Thymus (tissue), 11 donors: Measurements from ENCODE around the gene BAG5. TPM values are rescaled to one million over a fixed set of nuclear protein-coding genes. Genes with fewer than 3 reads are reported as not detected.
A peak's percentile ranks its signal among the peaks of the same experiment; 100 is the strongest.

Experiments
- DNase-seq, 9 donors: peaks; one replicate each; pipeline ENCODE4 v3.0.0-alpha.2; 2013; ENCODE audit warnings: low spot score in 9 of 9, low read depth in 6 of 9, missing footprints in 1 of 9
- H3K27ac ChIP-seq, 2 donors: one replicate each; pipeline ENCODE4 v1.5.1; 2013; ENCODE audit warnings: control low read depth in 1 of 2, low read depth in 1 of 2, low read length in 1 of 2, mild to moderate bottlenecking in 1 of 2, moderate library complexity in 1 of 2
- H3K27me3 ChIP-seq, 2 donors: one replicate each; pipeline ENCODE4 v1.5.1; 2013; ENCODE audit warnings: low read length in 1 of 2; ENCODE audit not compliant: control insufficient read depth in 2 of 2, insufficient read depth in 1 of 2
- H3K36me3 ChIP-seq, 2 donors: one replicate each; pipeline ENCODE4 v1.5.1; 2013; ENCODE audit warnings: low read length in 1 of 2, mild to moderate bottlenecking in 1 of 2, moderate library complexity in 1 of 2; ENCODE audit not compliant: control insufficient read depth in 2 of 2, insufficient read depth in 2 of 2
- H3K4me1 ChIP-seq, 2 donors: one replicate each; pipeline ENCODE4 v1.5.1; 2013; ENCODE audit warnings: low read length in 2 of 2; ENCODE audit not compliant: control insufficient read depth in 2 of 2, insufficient read depth in 2 of 2
- H3K4me3 ChIP-seq, 2 donors: one replicate each; pipeline ENCODE4 v1.5.1; 2013; ENCODE audit warnings: low read length in 2 of 2, control low read depth in 1 of 2, mild to moderate bottlenecking in 1 of 2
- H3K9me3 ChIP-seq, 2 donors: one replicate each; pipeline ENCODE4 v1.5.1; 2013; ENCODE audit warnings: low read length in 1 of 2, mild to moderate bottlenecking in 1 of 2; ENCODE audit not compliant: control insufficient read depth in 2 of 2, insufficient read depth in 1 of 2
- WGBS: extraction: QIAGEN DNeasy Blood & Tissue Kit; methylation state at CpG from one replicate; pipeline ENCODE4 v1.1.7; 2013; 5-methylcytosine and 5-hydroxymethylcytosine counted together
- polyA plus RNA-seq: library from polyadenylated mRNA; stranded (reverse); fragments of 200-250 nt; gene quantifications from one replicate; pipeline ENCODE4 v1.2.3, GENCODE V29; 2013
- total RNA-seq: library from RNA; stranded (reverse); fragments of 120-200 nt; gene quantifications from one replicate; pipeline ENCODE4 v1.2.4, GENCODE V29; 2013
- donor health status: healthy.

The BAG5 gene
- total and polyA plus RNA-seq, 2 donors, result 12.5 to 17.0 TPM

DNA sequence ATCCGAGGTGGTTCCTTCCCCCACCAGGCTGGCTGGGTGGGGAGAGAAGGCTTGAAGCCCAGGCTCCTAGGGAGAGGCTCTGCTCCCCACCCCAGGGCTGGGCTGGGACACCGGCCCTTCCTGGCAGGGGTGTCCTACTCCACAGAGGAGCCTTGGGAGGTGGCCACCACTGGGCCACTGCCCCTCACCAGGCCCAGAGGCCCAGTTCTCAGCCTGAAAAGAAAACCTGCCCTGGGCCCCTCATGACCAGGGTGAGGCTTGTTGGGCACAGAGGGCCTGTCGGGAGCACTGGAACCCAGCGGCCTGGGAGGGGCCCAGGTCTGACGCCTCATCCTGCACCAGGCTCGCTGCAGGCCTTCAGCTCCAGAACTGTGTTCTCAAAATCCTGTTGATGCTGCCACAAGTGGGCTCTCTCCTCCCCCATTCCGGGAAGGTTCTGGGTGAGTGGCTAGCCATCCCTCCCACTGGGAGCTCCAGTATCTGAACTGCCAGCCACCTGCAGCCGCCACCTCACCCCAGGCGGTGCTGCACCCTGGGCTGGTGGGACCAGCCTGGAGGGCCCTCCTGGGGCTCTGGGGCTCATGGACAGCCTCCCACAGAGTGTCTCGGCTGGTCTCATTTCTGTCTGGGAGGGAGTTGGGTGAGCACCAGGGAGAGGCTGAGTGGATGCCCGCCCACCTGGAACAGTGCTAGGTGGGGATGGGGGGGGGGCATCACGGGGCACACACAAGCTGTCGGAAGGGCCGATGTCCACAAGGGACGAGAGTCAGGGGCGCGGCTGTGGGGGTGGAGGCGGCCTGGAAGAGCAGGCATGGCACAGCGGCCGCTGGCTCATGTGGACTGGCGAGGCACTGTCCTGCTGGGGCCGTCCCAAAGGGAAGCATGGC, 11.8 kb downstream of the BAG5 start:
- Histone ChIP-seq H3K27me3 (peaks cover 0 to 2% of the 10 kb centered on the region in 2 donors), H3K9me3 (no peaks in the 10 kb centered on the region), H3K4me1 (peaks cover 0 to 2% of the 10 kb centered on the region in 2 donors), H3K27ac (no peak overlapping the region), H3K4me3 (no peak overlapping the region), H3K36me3 (peaks cover 0 to under 1% of the 10 kb centered on the region in 2 donors)
- WGBS, result 95% methylated on average over 22 of the region's 22 CpGs
- no peak for DNase-seq

DNA sequence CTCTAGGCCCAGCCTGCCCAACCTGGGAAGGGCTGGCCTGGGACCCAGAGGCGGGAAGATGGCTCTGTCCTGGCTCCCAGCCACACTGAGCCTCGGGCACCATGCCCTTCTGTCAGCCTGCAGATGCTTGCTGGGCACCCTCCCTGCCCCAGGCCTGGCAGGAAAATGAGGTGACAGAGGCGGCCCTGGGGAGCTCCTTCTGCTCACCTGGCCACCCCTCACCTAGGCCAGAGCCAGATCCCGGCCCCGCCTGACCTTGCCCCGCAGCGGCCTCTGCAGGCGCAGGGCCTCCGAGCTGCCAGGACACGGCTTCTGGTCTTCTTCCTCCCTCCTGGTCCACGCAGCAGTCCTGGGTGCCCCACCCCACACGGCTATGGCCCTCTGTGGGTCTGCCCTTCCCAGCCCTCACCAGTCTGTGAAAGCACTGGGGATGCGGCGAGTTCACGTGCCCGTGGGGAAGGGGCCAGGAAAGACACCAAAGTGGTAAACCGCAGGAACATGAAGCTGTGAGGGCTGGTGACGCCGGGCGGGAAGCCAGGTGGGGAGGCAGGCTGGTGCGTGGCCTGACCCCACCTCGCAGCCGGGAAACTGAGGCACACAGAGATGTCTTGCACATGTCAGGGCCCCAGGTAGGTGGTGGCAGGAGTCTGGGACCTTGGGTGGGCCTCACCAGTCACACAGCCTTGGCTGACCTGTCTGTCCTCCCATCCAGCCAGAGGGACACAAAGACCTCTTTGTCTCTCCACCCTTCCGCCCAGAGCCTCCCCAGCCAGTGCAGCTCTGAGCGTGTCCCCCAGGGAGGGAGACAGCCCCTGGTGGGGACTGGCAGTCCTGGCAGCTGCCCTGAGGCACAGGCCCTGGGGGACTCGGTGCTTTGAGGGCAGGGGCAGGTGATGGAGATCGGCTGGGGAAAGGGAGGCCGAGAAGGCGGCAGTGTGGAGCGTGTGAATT, 12.8 kb downstream of the BAG5 start:
- Histone ChIP-seq H3K4me1 (peaks cover 0 to 2% of the 10 kb centered on the region in 2 donors), H3K4me3 (no peak overlapping the region), H3K27me3 (peaks cover 0 to 2% of the 10 kb centered on the region in 2 donors), H3K36me3 (no peaks in the 10 kb centered on the region), H3K27ac (no peak overlapping the region), H3K9me3 (no peaks in the 10 kb centered on the region)
- 97% methylated on average over 30 of the region's 30 CpGs for WGBS
- no peak for DNase-seq

DNA sequence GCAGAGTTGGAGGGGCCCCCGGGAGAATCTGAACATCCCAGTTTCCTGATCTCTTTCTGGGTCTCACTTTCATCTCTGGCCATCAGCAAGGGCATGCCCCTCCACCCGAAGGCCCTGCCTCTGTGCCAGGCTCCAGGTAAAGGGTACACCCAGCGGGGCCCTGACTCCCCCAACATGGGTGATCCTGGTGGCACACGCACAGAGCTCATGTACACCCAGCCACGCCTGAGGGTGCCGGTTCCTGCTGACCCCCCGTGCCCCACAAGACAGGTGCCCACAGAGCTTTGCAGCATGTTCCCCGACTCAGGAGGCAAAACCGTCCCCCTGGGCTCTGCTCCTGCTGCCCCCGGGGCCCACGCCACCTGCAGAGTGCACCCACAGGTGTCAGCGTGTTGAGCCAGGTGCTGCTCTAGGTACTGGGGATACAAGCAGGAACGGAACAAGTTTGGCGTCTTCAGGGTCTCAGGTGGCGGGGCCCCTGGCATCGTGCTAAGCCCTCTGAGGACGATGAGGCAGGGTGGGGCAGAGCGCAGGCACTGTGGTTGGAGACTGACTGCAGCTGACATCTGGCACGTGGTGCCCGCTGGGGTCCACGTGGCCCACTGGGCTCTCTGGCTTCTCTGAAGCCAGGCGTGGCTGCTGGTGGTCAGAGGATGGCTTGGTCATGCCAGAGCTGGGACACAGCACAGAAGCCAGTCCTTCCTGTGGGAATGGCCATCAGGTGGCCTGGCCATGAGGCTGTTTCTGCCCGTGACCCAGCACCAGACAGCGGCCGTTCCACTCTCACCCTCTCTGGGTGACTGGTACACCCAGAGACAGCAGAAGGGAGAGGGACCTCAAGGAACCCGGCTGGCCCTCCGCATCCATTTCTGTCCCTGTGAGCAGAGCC, 13.8 kb downstream of the BAG5 start:
- no peaks in the 10 kb centered on the region for H3K9me3 ChIP-seq
- no peak for DNase-seq
- no peak overlapping the region for H3K27ac ChIP-seq

DNA sequence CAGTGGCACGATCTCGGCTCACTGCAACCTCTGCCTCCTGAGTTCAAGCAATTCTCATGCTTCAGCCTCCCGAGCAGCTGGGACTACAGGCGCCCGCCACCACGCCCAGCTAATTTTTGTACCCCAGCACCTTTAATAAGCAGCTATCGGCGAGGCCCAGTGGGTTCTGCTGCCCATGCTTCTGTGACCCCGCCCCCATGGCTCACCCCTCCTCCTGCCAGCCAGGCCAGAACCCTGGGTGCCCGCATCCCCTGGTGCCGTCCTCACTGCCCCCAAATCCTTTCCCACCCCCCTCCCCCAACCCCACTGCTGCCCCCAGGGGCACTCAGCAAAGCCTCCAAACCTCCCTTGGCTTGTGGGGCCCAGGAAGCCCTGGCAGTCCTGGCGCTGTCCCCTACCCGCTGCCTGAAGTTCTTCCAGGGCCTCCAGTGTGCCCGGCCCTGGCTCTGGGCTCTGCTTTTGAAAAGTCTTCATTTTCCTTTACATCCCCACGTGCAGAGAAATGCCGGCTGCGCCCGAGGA, 14.5 kb downstream of the BAG5 start:
- DNase-seq, result no peak
- Histone ChIP-seq H3K4me3 (no peak overlapping the region), H3K36me3 (no peaks in the 10 kb centered on the region), H3K9me3 (no peaks in the 10 kb centered on the region), H3K27ac (no peak overlapping the region), H3K4me1 (peaks cover 2% of the 10 kb centered on the region in 2 donors), H3K27me3 (peaks cover 0 to 2% of the 10 kb centered on the region in 2 donors)
- 97% methylated on average over 18 of the region's 18 CpGs for WGBS

More for the DNA sequence above, 13.8 kb downstream of the BAG5 start:
- Histone ChIP-seq H3K4me3 (no peak overlapping the region), H3K27me3 (peaks cover 0 to 2% of the 10 kb centered on the region in 2 donors), H3K36me3 (no peaks in the 10 kb centered on the region), H3K4me1 (peaks cover 0 to 2% of the 10 kb centered on the region in 2 donors)
- 96% methylated on average over 27 of the region's 27 CpGs for WGBS

DNA sequence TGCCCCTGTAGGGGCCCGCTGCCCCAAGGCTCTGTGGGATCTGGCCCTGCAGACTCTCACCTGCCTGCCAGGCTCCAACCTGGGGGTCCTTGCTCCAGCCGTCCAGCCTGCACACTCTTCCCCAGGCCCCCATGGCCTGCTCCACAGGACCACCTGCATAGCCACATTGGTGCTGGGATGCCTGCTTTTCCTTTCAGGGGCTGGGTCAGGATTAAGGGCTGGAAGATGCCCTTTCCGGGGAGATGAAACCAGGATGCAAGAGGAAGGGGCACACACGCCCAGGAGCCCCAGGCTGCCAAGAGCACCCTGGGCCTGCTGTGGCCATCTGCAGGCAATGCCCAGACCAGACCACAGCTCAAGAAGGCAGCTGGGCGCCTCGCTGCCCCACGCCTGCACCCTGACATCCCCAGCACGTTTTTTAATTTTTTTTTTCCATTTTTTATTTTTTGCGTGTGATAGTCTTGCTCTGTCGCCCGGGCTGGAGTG, 15.0 kb downstream of the BAG5 start:
- no peaks in the 10 kb centered on the region for H3K9me3 ChIP-seq
- peaks cover 2% of the 10 kb centered on the region in 2 donors for H3K4me1 ChIP-seq
- peaks cover under 1 to 2% of the 10 kb centered on the region in 2 donors for H3K27me3 ChIP-seq
- no peak for DNase-seq
- H3K36me3 ChIP-seq, result no peaks in the 10 kb centered on the region
- H3K4me3 ChIP-seq, result no peak overlapping the region
- no peak overlapping the region for H3K27ac ChIP-seq
- 98% methylated on average over 11 of the region's 11 CpGs for WGBS

DNA sequence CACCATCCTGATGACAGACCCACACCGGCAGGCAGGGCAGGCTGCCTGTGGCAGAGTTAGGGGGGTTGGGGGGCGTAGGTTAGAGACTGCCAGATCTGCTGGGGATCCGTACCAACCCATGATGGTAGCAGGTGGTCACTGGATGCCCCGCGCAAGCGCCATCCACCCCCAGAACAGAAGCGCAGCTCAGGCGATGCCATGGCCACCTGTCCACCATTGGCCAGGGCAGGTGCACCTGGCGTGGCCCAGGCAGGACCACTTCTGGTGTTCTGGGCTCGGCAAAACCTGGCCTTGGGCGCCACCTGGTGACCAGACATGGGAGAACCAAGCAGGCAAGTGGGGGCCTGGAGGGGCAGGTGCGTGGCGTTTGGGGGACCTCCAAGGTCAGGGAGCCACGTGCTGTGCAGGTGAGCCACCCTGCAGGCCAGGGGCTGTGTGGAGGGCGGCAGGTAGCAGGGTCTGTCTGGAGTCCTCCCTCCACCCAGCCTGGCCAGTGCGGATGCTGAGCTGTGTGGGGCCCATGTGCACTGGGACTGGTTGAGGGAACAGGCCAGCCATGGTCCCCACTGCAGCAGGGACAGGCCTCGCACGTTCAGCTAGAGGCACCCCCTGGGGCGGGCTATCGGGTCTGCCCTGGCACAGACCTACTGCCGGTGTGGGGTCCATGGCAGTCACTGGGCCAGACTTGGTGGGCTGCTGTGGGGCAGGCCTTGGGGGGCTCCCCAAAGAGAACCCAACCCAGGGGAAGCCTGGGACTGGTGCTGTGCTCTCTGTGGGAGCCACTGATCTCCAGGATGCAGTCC, 15.6 kb downstream of the BAG5 start:
- H3K4me1 ChIP-seq, result peaks cover 2% of the 10 kb centered on the region in 2 donors
- H3K36me3 ChIP-seq, result no peaks in the 10 kb centered on the region
- DNase-seq, result peak in 6 of 9 donors; percentile 27 to 71 (median 55)
- H3K9me3 ChIP-seq, result no peaks in the 10 kb centered on the region
- no peak overlapping the region for H3K4me3 ChIP-seq
- peaks cover 2 to 4% of the 10 kb centered on the region in 2 donors for H3K27me3 ChIP-seq
- no peak overlapping the region for H3K27ac ChIP-seq
- WGBS, result 44% methylated on average over 21 of the region's 21 CpGs

DNA sequence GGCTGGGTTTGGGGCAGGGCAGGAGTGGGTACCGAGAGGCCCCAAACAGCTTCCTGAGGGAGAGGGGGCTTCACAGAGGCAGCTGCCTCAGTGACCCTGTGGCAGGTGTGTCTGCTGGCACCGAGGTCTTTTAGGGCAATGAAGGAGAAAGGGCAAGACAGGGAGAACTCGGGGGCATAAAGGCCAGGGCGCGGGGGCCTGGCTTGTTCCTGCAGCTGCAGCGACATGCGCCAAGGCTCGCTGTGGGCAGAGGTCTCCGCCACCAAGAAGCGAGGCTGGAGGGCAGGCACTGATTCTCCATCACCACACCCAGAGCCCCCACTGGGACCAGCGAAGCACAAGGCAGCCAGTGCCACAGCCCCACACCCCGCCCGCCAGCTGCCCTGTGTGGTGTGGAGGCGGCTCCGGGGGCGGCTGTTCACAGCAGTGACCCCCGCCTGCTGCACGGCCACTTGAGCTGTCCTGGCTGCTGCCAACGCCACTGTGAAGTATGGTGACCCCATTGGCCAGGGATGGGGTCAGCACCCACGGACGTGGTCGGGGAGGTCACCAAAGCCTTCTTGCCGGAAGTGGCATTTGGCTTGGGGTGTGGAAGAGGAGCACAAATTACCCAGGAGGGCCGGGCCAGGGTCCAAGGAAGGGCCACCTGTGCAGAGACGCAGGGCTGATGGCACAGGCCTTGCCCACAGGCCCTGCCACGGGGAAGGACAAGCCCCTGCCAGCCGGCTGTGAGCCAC, 16.4 kb downstream of the BAG5 start:
- no peak for DNase-seq

More for the DNA sequence above, 16.4 kb downstream of the BAG5 start:
- WGBS, result 93% methylated on average over 27 of the region's 27 CpGs
- H3K36me3 ChIP-seq, result no peaks in the 10 kb centered on the region
- peaks cover 2% of the 10 kb centered on the region in 2 donors for H3K4me1 ChIP-seq
- no peak overlapping the region for H3K27ac ChIP-seq
- peaks cover 2 to 7% of the 10 kb centered on the region in 2 donors for H3K27me3 ChIP-seq
- no peak overlapping the region for H3K4me3 ChIP-seq
- H3K9me3 ChIP-seq, result no peaks in the 10 kb centered on the region
